Rectal smooth muscle tissue (tissue), 1 donor: ENCODE data around the gene S100A3.
A peak's percentile ranks its signal among the peaks of the same experiment; 100 is the strongest.
"Not testable (repeated sequence)": the region's sequence is repeated elsewhere in the genome, so short reads cannot be mapped to it uniquely, and the experiment has no call there.

ENCODE experiments used
- H3K27ac ChIP-seq: one replicate; pipeline ENCODE4 v1.7.0; 2013; ENCODE audit warnings: low read depth, low read length, inconsistent platforms
- H3K27me3 ChIP-seq: one replicate; pipeline ENCODE4 v1.7.0; 2013; ENCODE audit warnings: low read length; ENCODE audit not compliant: control insufficient read depth, insufficient read depth
- H3K36me3 ChIP-seq: one replicate; pipeline ENCODE4 v1.7.0; 2013; ENCODE audit warnings: low read length; ENCODE audit not compliant: control insufficient read depth, insufficient read depth
- H3K4me1 ChIP-seq: one replicate; pipeline ENCODE4 v1.7.0; 2013; ENCODE audit warnings: low read length; ENCODE audit not compliant: control insufficient read depth, insufficient read depth
- H3K4me3 ChIP-seq: one replicate; pipeline ENCODE4 v1.7.0; 2013; ENCODE audit warnings: low read length
- H3K9ac ChIP-seq: one replicate; pipeline ENCODE4 v1.7.0; 2013; ENCODE audit warnings: low read length

Gene S100A3

DNA sequence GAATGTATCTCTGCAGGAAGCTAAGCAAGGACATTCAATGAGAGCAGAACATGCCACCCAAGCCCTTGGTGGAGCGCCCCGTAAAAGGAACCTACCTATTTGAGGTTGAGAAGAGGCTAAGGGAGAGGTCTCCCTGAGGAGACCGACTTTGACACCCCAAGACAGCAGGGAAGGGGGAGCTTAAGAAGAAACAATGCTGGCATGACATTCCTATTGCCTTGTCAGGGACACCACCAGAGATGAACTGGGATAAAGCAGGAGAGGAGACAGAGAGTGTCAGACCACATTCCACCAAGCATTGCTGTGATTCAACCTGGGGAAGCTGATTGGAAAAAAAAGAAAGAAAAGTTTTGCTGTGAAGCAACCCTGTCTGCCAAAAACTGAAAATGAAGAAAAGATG, 29.9 kb upstream of the S100A3 start:
- Histone ChIP-seq H3K27me3 (no peaks in the 10 kb centered on the region), H3K9ac (no peak overlapping the region), H3K36me3 (no peaks in the 10 kb centered on the region), H3K4me3 (no peak overlapping the region), H3K27ac (no peak overlapping the region), H3K4me1 (no peaks in the 10 kb centered on the region)

DNA sequence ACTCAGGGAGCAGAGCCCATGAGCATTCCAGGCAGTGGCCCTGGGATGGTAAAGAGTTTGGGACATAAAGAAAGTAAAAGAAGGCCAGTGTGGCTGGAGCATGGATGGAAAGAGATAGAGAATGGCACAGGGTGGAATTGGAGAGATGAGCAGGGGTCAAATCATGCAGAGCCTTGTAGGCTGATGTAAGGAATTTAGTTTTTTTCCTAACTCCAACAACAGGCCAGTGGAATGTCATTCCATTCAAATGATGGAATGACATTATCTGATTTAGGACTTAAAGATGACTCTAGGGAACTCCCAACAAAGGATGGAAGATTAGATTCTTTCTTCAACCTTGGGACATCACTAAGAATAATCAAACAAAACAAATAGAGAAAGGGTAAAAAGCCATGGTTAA, 29.4 kb upstream of the S100A3 start:
- Histone ChIP-seq H3K9ac (no peak overlapping the region), H3K4me3 (no peak overlapping the region), H3K27ac (no peak overlapping the region), H3K4me1 (no peaks in the 10 kb centered on the region), H3K27me3 (no peaks in the 10 kb centered on the region), H3K36me3 (no peaks in the 10 kb centered on the region)

DNA sequence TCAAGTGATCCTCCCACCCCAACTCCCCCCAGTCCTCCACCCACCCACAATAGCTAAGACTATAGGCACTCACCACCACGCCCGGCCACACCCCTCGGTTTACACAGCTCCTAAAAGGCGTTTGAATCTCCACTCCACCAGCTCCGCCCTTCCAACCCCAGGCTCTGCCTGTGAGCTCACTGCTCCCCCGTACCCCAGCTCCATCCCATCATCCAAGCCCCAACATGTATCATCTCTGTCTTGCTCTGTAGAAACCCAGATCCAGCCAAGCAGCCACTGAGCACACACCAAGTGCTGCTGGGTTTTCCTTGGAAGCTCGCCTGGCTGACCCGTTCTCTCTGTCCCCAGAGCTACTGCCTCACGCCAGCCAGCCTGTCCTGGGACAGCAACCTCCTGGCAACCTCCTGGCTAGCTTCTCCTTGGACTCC, 28.6 kb upstream of the S100A3 start:
- Histone ChIP-seq H3K4me3 (no peak overlapping the region), H3K36me3 (no peaks in the 10 kb centered on the region), H3K27me3 (no peaks in the 10 kb centered on the region), H3K27ac (no peak overlapping the region), H3K9ac (no peak overlapping the region), H3K4me1 (no peaks in the 10 kb centered on the region)

DNA sequence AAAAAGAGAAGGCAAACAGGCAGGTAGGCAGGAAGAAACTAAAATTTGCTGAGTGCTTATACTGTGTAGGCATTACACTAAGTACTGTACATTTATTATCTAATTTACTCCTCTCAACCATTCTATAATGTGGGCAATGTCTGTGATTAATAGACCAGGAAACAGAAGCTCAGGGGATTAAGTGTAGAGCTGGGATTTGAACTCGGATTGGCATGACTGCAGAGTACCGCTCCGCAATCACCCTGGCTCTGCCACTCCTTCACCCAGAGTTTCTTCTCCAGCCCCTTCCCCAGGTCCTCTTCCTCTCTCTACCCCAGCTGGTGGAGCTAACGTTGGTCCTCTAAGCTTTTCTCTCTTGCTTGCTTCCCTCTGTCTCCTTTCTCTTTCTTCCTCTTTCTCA, 28.1 kb upstream of the S100A3 start:
- H3K36me3 ChIP-seq = no peaks in the 10 kb centered on the region
- no peaks in the 10 kb centered on the region for H3K4me1 ChIP-seq
- no peak overlapping the region for H3K4me3 ChIP-seq
- H3K27me3 ChIP-seq = no peaks in the 10 kb centered on the region
- no peak overlapping the region for H3K9ac ChIP-seq
- H3K27ac ChIP-seq = no peak overlapping the region

DNA sequence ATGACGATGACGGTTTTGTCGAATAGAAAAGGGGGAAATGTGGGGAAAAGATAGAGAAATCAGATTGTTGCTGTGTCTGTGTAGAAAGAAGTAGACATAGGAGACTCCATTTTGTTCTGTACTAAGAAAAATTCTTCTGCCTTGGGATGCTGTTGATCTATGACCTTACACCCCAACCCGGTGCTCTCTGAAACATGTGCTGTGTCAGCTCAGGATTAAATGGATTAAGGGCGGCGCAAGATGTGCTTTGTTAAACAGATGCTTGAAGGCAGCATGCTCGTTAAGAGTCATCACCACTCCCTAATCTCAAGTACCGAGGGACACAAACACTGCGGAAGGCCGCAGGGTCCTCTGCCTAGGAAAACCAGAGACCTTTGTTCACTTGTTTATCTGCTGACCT, 26.4 kb upstream of the S100A3 start:
- H3K27ac ChIP-seq, H3K4me1 ChIP-seq, H3K27me3 ChIP-seq, H3K36me3 ChIP-seq, H3K4me3 ChIP-seq, H3K9ac ChIP-seq: not testable (repeated sequence)

DNA sequence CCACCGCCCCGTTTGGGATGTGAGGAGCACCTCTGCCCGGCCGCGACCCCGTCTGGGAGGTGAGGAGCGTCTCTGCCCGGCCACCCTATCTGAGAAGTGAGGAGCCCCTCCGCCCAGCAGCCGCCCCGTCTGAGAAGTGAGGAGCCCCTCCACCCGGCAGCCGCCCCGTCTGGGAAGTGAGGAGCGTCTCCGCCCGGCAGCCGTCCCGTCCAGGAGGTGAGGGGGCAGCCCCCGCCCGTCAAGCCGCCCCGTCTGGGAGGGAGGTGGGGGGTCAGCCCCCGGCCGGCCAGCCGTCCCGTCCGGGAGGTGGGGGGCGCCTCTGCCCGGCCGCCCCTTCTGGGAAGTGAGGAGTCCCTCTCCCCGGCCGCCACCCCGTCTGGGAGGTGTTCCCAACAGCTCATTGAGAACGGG, 26.0 kb upstream of the S100A3 start:
- not testable (repeated sequence) for H3K27me3 ChIP-seq, H3K4me3 ChIP-seq, H3K27ac ChIP-seq, H3K4me1 ChIP-seq, H3K36me3 ChIP-seq, H3K9ac ChIP-seq

DNA sequence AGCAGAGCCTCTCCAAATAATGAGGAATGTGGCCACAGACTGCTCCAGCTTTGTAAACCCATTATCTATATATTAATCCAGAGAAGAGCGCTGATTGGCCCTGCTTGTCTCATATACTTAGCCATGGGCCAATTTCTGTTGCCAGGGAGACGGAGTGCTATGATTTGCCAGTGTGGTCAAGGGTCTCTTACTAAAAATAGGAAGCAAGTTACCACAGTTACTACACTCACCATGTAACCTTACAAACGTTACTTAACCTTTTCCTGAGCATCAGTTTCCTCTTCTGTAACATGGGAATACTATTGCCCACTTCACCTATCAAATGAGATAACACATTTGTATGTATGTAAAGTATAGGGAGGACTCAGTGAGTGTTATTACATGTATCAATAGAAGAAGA, 24.3 kb upstream of the S100A3 start:
- peak overlapping the region; percentile 59 for H3K27ac ChIP-seq

DNA sequence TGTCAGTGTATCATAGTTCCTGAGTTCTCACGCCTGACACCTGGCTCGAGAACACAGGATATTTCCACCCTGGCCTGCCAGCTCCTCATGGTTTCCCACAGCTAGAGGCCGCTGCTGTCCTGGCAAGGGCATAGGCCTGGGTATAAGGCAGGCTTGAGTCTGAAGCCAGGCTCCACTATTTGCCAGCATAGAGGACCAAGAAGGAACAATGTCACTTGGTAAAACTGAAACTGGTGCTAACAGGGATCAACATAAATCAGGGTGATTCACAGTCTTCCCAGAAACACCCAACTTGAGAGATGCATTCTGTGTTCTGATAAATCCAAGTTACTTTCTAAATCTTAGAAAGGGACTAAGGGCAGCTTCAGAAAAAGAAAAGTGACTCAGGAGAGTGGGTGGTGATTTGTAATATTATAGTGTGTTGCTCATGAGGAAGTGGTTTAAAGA, 23.5 kb upstream of the S100A3 start:
- H3K27ac ChIP-seq = peak overlapping the region; percentile 59
- H3K36me3 ChIP-seq = no peaks in the 10 kb centered on the region
- no peak overlapping the region for H3K9ac ChIP-seq
- no peak overlapping the region for H3K4me3 ChIP-seq
- peaks cover 11% of the 10 kb centered on the region for H3K4me1 ChIP-seq
- H3K27me3 ChIP-seq = no peaks in the 10 kb centered on the region

More for the DNA sequence above, 24.3 kb upstream of the S100A3 start:
- Histone ChIP-seq H3K36me3 (no peaks in the 10 kb centered on the region), H3K4me1 (peaks cover 4% of the 10 kb centered on the region), H3K27me3 (no peaks in the 10 kb centered on the region), H3K4me3 (no peak overlapping the region), H3K9ac (no peak overlapping the region)

DNA sequence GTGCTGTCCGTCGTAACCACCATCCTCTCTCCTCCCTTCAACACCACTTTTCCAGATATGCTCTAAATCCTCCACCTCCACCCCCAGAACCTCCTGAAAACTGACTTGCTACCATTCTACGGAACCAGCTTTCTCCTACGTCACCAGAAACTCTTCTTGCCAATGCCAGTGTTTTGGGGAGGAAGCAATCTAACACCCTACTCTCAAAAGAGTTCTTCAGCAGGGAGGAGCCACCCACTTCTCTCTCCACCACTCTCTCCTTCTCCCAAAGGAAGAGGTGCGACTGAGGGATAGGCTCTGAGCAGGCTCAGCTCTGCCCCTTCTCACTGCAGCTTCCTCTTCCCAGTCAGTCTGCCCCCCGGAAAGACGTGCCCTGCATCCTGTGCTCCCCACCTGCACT, 22.6 kb upstream of the S100A3 start:
- Histone ChIP-seq H3K27me3 (no peaks in the 10 kb centered on the region), H3K4me1 (peaks cover 18% of the 10 kb centered on the region), H3K27ac (no peak overlapping the region), H3K9ac (no peak overlapping the region), H3K36me3 (no peaks in the 10 kb centered on the region), H3K4me3 (no peak overlapping the region)

DNA sequence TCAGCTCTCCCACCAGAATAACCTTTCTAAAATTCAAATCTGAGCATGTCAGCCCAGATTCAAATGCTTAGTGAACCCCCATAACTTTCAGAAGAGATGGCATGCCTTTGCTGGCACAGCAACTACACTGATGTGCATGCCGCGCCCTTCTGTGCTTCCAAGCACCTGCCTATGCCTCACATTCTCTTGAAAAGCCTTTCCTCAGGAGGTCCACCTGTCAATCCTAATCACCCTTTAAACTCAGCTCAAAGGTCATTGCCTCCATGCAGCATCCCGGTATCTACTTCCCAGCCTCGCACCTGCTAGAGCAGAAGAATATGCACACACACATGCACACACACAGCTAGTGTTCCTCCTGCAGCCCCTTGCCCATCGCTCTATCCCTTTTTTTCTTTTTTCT, 21.8 kb upstream of the S100A3 start:
- Histone ChIP-seq H3K4me3 (no peak overlapping the region), H3K4me1 (peaks cover 24% of the 10 kb centered on the region), H3K36me3 (no peaks in the 10 kb centered on the region), H3K27ac (no peak overlapping the region), H3K27me3 (no peaks in the 10 kb centered on the region), H3K9ac (no peak overlapping the region)

DNA sequence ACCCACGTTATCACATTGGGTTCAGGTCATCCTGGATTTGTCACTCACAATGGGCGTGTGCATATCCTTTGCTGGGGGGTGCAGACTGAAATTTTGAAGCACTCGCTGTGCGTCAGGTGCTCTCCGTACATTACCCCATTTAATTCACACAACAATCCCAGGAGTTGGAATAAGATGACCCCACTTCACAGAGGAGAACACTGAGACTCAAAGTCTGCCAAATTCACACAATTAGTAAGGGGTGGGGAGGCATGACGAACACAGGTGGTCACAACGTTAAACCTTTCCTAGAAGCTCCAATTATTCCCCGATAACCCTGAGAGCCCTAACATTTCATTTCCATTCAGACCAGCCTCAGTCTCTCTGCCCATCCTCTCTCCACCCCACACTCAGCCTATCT, 20.4 kb upstream of the S100A3 start:
- H3K4me3 ChIP-seq = no peak overlapping the region
- no peak overlapping the region for H3K27ac ChIP-seq
- no peaks in the 10 kb centered on the region for H3K36me3 ChIP-seq
- H3K27me3 ChIP-seq = no peaks in the 10 kb centered on the region
- H3K4me1 ChIP-seq = peaks cover 31% of the 10 kb centered on the region
- H3K9ac ChIP-seq = no peak overlapping the region

DNA sequence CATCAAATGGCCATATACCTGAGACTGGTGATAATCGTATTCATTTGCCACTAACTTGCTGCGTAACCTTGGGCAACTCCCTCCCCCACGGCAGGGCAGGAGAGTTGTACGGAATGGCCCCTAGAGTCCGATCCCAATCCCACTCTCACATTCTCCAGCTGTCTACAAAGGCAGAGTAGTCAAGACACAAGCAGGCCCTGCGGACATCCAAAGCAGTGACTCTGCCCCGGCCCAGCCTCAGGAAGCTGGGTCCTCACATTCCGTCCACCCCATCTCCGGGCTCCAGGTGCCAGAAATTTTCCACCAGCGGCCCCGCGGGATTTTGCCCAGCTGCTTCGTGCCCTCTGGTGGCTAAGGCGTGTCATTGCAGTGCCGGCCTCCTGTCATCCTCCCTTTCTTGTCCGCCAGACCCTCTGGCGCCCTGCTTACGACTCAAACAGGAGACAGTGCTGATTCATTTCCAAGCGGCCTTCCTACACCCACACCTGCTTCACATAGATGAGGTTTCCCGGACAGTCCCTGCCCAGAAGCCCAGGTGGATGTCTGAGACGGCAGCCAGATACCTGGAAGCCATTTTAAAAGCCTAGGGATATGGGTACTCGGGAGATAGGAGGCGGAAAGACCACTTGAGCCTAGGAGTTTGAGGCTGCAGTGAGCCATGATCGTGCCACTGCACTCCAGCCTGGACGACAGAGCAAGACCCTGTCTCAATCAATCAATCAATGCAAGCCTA, 19.5 kb upstream of the S100A3 start:
- Histone ChIP-seq H3K36me3 (no peaks in the 10 kb centered on the region), H3K27me3 (no peaks in the 10 kb centered on the region), H3K4me3 (peak overlapping the region; percentile 32), H3K4me1 (peaks cover 31% of the 10 kb centered on the region), H3K9ac (no peak overlapping the region), H3K27ac (peak overlapping the region; percentile 53)

DNA sequence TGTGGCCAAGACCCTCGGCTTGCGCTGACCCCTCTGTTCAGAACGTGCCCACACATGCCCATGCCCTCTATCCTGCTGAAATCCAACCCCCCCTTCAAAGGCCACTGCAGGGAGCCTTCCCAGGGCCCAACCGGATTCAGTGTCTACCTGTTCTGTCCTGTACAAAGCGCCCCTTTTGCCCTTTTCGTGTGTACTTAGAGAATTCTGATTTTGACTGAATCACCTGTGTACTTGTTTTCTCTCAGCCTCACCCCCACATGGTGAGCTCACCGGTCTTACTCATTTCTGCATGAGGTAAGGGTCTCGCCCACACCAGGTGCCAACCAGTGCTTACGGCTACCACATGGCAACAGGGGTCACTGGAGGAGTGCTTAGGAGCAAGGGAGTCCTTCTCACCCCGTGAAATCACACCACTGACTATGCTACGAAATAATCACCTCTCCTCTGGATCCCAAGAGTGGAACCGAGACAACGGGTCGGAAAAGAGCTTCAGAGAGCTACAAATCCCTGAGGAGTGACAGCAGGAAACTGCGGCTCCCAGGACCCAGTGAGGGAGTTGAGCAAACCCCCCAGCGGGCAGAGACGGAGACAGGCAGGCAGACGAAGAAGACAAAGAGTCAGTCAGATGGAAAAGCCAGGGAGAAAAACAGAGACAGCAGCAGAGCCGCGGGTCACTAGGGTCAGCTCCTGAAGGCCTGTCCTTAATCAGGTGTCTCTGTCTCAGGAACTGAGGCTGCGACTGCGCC, 18.7 kb upstream of the S100A3 start:
- H3K9ac ChIP-seq = no peak overlapping the region
- H3K27ac ChIP-seq = peak overlapping the region; percentile 53
- peaks cover 31% of the 10 kb centered on the region for H3K4me1 ChIP-seq
- no peaks in the 10 kb centered on the region for H3K36me3 ChIP-seq
- no peaks in the 10 kb centered on the region for H3K27me3 ChIP-seq
- peak overlapping the region; percentile 32 for H3K4me3 ChIP-seq
